AG09319 (cell line): Measurements from ENCODE around the gene PADI2.

Experiments used
- DNase-seq: peaks from one replicate; pipeline ENCODE4 v3.0.0-alpha.2; 2010; ENCODE audit warnings: low read depth; ENCODE audit errors: extremely low read depth
- CTCF ChIP-seq: IDR thresholded peaks from 2 replicates; pipeline ENCODE4 v1.5.1; 2011; ENCODE audit warnings: low read depth, mild to moderate bottlenecking, inconsistent platforms, low read length, moderate library complexity

Gene PADI2

GRCh38 chr1:17094664-17095063, 24.6 kb downstream of the PADI2 start:
- no peak for TF ChIP-seq CTCF
- no peak for DNase-seq

- DNase-seq: no peak
- TF ChIP-seq CTCF: no peak
Observed at GRCh38 chr1:17093822-17094393, 25.3 kb downstream of the PADI2 start.

- DNase-seq: no peak
- no peak for TF ChIP-seq CTCF
Observed at GRCh38 chr1:17091252-17091651, 28.0 kb downstream of the PADI2 start.

GRCh38 chr1:17089506-17089905, 29.7 kb downstream of the PADI2 start:
- no peak for TF ChIP-seq CTCF
- DNase-seq: no peak

- no peak for TF ChIP-seq CTCF
- DNase-seq: no peak
Observed at GRCh38 chr1:17086751-17087150, 32.5 kb downstream of the PADI2 start.

GRCh38 chr1:17084787-17085186, 34.5 kb downstream of the PADI2 start:
- no peak for TF ChIP-seq CTCF
- DNase-seq: no peak

GRCh38 chr1:17082761-17083160, 36.5 kb downstream of the PADI2 start:
- DNase-seq: no peak
- no peak for TF ChIP-seq CTCF
